Measurements from ENCODE around the gene PRRC2A.

The PRRC2A gene

DNA sequence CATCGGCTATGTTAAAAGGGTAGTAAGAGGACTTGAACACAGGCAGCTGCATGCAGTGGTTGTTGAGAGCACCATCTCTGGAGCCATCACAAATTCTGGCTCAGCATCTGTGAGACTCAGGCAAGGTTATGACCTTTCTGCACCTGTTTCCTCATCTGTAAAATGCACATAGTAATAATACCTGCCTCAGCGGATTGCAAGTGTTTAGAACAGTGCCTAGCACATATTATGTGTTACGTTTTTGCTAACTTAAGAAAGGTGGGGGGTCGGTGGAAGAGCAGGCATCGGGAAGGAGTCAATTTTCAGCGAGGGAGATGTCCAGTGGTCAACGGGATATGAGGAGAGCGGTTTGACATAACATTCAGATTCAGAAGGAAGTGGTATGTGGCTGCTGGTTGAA is 57.4 kb downstream of the PRRC2A start:
- DNase-seq (ENCODE audit: insufficient read length, low spot score) (no peak), FAIRE-seq (no peak)
- TF ChIP-seq, protein P1, sequence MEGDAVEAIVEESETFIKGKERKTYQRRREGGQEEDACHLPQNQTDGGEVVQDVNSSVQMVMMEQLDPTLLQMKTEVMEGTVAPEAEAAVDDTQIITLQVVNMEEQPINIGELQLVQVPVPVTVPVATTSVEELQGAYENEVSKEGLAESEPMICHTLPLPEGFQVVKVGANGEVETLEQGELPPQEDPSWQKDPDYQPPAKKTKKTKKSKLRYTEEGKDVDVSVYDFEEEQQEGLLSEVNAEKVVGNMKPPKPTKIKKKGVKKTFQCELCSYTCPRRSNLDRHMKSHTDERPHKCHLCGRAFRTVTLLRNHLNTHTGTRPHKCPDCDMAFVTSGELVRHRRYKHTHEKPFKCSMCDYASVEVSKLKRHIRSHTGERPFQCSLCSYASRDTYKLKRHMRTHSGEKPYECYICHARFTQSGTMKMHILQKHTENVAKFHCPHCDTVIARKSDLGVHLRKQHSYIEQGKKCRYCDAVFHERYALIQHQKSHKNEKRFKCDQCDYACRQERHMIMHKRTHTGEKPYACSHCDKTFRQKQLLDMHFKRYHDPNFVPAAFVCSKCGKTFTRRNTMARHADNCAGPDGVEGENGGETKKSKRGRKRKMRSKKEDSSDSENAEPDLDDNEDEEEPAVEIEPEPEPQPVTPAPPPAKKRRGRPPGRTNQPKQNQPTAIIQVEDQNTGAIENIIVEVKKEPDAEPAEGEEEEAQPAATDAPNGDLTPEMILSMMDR (IDR thresholded peaks at IDR 0.05; ENCODE audit: insufficient read depth, missing control alignments), result no peak

DNA sequence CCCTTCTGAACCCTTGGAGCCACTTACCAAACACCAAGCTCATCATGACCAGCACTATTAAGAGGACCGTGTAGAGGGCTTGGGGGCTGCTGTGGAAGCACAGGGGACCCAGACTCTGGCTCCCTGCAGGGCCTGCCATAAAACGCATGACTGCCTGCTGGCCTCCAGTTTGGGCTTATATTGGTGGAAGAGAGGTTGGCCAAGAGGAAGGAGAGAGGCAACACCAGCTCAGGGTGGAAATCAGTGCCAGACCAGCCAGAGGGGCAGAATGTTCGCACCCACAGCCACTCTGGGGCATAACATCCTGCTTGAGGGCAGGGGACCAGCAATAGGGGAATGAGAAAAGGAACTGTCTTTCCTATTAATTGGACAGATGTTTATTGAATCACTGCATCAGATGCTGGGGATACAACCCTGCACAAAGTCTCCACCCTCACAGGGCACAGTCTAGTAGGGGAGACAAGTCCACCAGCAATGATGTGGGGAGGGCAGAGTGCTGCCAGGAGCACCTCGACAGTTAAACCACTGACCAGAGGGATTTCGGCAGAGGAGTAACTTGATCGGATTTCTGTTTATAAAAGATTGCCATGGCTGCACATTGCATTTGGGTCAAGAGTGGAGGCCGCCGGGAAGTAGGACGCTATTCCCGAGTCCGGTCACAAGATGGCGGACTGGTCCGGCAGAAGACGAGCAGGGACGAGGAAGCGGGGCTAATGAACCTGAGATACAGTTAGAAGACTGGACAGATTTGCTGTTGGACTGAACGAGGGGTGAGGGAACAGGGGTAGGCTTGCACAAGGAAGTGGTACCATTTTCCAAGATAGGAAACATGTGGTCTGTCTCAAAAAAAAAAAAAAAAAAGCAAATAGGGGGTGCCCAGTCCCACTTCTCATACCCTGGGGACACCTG is 60.0 kb downstream of the PRRC2A start, which contains the start of gene LY6G5C:
Gene LY6G5C (minus strand): TSS at position 842 of the 909 bp plus-strand sequence. CDS start 694 bp downstream, at position 148.
- DNase-seq (ENCODE audit: insufficient read length, low spot score) (peak; percentile 77), FAIRE-seq (no peak)
- TF ChIP-seq, protein P1 (IDR thresholded peaks at IDR 0.05; ENCODE audit: insufficient read depth, missing control alignments), result peak; percentile 90

DNA sequence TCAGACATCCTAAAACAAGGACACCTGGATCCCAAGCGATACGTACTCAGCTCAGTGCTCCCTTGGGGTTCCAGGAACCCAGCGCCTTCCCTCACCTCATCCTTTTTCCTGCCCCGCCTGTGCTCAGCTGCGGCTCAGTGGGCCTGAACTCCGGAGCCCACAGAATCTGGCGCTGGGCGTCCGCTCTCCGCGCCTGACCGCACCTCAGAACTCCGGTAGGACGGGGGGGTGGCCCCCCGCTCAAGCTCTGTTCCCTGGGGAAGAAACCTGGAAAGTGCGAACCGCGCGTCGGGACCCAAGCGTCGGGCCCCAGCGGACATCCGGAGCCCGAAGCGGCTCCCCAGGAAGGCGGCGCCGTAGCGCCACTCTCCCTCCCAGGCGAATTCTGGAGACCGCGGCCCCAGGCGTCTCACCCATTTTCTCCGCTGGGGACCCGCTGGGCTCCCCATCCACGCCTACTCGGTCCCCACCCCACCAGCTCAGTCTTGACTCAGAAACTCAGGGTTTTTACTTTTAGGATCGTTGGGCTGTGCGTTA is 60.7 kb downstream of the PRRC2A start:
- no peak for DNase-seq (ENCODE audit: insufficient read length, low spot score)
- FAIRE-seq, result no peak
- TF ChIP-seq, protein P1 (IDR thresholded peaks at IDR 0.05; ENCODE audit: insufficient read depth, missing control alignments), result no peak

DNA sequence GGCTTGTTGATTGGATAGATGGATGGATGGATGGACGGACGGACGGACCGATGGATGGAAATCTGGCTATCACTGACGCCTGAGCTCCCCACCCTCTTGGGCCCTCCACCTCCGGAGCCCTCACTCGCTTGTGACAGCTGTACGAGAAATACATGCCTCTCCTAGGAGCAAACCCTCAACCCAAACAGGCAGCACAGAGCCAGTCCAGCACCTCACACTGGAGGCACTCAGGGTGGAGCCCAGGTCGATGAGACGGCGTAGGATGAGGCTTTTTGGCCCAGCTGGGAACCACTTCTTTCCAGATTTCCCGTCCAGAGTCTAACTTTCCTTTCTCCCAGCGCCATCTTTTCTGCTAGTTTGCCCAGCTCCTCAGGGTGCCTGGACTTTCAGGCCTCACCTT is 63.1 kb downstream of the PRRC2A start:
- FAIRE-seq (no peak), DNase-seq (ENCODE audit: insufficient read length, low spot score) (no peak)
- TF ChIP-seq, protein P1 (IDR thresholded peaks at IDR 0.05; ENCODE audit: insufficient read depth, missing control alignments), result no peak

DNA sequence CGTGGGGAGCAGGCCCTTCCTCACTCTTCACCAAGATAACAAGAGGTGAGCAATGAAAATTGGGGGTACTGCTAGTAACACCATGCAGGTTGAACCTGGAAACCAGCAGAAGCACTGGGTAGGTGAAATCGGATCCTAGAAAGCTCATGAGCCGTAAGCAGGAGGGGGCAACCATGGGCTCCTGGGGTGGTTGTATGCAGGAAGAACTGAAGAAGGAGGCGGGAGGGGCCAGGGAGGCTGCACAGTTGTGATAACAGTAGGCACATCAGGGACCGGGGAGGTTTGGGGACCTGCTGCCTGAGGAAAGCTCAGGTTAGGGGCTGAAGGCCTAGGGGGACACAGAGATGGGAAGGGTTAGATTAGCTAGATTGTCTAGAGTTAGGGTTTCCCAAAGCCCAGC is 66.0 kb downstream of the PRRC2A start:
- no peak for DNase-seq (ENCODE audit: insufficient read length, low spot score)
- TF ChIP-seq, protein P1 (IDR thresholded peaks at IDR 0.05; ENCODE audit: insufficient read depth, missing control alignments), result no peak
- no peak for FAIRE-seq

DNA sequence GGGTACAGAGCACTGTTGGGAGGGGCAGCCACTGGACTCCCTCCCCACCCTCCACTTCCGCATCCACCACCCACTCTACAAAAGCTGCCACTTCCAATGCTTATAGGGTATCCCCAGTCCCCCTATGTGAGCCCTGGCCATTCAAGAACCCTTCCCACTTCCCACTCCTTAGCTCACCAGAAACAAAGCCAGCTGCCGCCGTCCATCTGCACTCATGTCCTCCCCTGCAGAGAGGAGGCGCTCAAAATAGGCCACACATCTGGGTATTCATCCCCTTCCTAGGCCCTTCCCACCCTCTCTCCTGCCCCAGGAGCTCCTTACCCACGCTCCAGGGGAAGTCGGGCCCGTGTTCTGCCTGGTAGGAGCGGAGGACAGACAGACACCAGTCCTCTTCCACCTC is 66.8 kb downstream of the PRRC2A start:
- DNase-seq (ENCODE audit: insufficient read length, low spot score), result no peak
- TF ChIP-seq, protein P1 (IDR thresholded peaks at IDR 0.05; ENCODE audit: insufficient read depth, missing control alignments), result no peak
- FAIRE-seq, result no peak

Measured in D721Med (cell line).